Measurements from ENCODE around the gene BBOF1. TPM values are rescaled to one million over a fixed set of nuclear protein-coding genes. Genes with fewer than 3 reads are reported as not detected.
"Not testable (repeated sequence)": the region's sequence is repeated elsewhere in the genome, so short reads cannot be mapped to it uniquely, and the experiment has no call there.

The BBOF1 gene
- total and polyA plus RNA-seq, 7 donors = 1.0 to 3.2 (median 1.4) TPM

- WGBS, 3 donors = 78 to 92% (median 83%) methylated on average over 1 of the region's 1 CpG
- H3K27me3 ChIP-seq (ENCODE audit: insufficient read depth in 3 of 3, low read length in 2 of 3) = no peaks in the 10 kb centered on the region
- H3K36me3 ChIP-seq (ENCODE audit: insufficient read depth in 1 of 2, low read depth in 1 of 2) = peaks cover 0 to 41% of the 10 kb centered on the region in 2 donors
Measured at GRCh38 chr14:73997108-73997943, 21.8 kb upstream of the BBOF1 start.

GRCh38 chr14:73997944-73998447, 21.2 kb upstream of the BBOF1 start:
- DNase-seq (no peak), ATAC-seq (no peak)
- no peak for TF ChIP-seq CTCF (IDR thresholded peaks at IDR 0.05)
- WGBS, 3 donors = 78 to 91% (median 87%) methylated on average over 7 of the region's 7 CpGs
- Histone ChIP-seq H3K9me3 (no peaks in the 10 kb centered on the region), H3K4me1 (no peaks in the 10 kb centered on the region), H3K4me3 (no peak overlapping the region), H3K27me3 (ENCODE audit: insufficient read depth in 3 of 3, low read length in 2 of 3) (no peaks in the 10 kb centered on the region), H3K27ac (no peak overlapping the region), H3K36me3 (ENCODE audit: insufficient read depth in 1 of 2, low read depth in 1 of 2) (peaks cover 0 to 42% of the 10 kb centered on the region in 2 donors)
- intact Hi-C loops (cut with DNase I) = no loop called here

More at GRCh38 chr14:73997108-73997943, 21.8 kb upstream of the BBOF1 start:
- DNase-seq = no peak
- Histone ChIP-seq H3K4me1 (no peaks in the 10 kb centered on the region), H3K4me3 (no peak overlapping the region), H3K9me3 (no peaks in the 10 kb centered on the region), H3K27ac (no peak overlapping the region)
- intact Hi-C loops (cut with DNase I) = no loop called here
- no peak for ATAC-seq
- TF ChIP-seq CTCF (IDR thresholded peaks at IDR 0.05) = no peak

GRCh38 chr14:73998726-73999125, 20.4 kb upstream of the BBOF1 start:
- Histone ChIP-seq H3K27me3 (ENCODE audit: insufficient read depth in 3 of 3, low read length in 2 of 3) (no peaks in the 10 kb centered on the region), H3K36me3 (ENCODE audit: insufficient read depth in 1 of 2, low read depth in 1 of 2) (peaks cover 0 to 49% of the 10 kb centered on the region in 2 donors), H3K4me1 (no peaks in the 10 kb centered on the region), H3K27ac (no peak overlapping the region), H3K9me3 (no peaks in the 10 kb centered on the region), H3K4me3 (no peak overlapping the region)
- intact Hi-C loops (cut with DNase I) = no loop called here
- no peak for ATAC-seq
- DNase-seq = no peak
- 90 to 92% (median 91%) methylated on average over 2 of the region's 2 CpGs for WGBS, 3 donors
- TF ChIP-seq CTCF (IDR thresholded peaks at IDR 0.05) = no peak

GRCh38 chr14:74005664-74006063, 13.5 kb upstream of the BBOF1 start:
- H3K9me3 ChIP-seq; DNase-seq; H3K27ac ChIP-seq; intact Hi-C loops (cut with DNase I); ATAC-seq; H3K4me3 ChIP-seq; H3K4me1 ChIP-seq; H3K27me3 ChIP-seq (ENCODE audit: insufficient read depth in 3 of 3, low read length in 2 of 3): not testable (repeated sequence)
- H3K36me3 ChIP-seq (ENCODE audit: insufficient read depth in 1 of 2, low read depth in 1 of 2) = peaks cover 0 to 74% of the 10 kb centered on the region in 2 donors
- WGBS, 3 donors = 92 to 99% (median 97%) methylated on average over 3 of the region's 3 CpGs

- TF ChIP-seq CTCF (IDR thresholded peaks at IDR 0.05) = no peak
- intact Hi-C loops (cut with DNase I) = no loop called here
- Histone ChIP-seq H3K36me3 (ENCODE audit: insufficient read depth in 1 of 2, low read depth in 1 of 2) (peaks cover 2 to 90% of the 10 kb centered on the region in 2 donors), H3K27me3 (ENCODE audit: insufficient read depth in 3 of 3, low read length in 2 of 3) (no peaks in the 10 kb centered on the region), H3K4me3 (no peak overlapping the region), H3K9me3 (no peaks in the 10 kb centered on the region), H3K27ac (no peak overlapping the region), H3K4me1 (no peaks in the 10 kb centered on the region)
- ATAC-seq = no peak
- WGBS, 3 donors = 79 to 86% (median 85%) methylated on average over 2 of the region's 2 CpGs
- no peak for DNase-seq
Measured at GRCh38 chr14:74008843-74009499, 10.2 kb upstream of the BBOF1 start.

Data from psoas muscle (tissue), 8 donors.